HG03025 (cell line): ENCODE results near the gene TMEM229B.
"Not testable (repeated sequence)": the region's sequence is repeated elsewhere in the genome, so short reads cannot be mapped to it uniquely, and the experiment has no call there.

Experiments used
- ATAC-seq: cut with Tn5 transposase; IDR thresholded peaks from one replicate; pipeline ENCODE4 v1.9.1; 2021; ENCODE audit warnings: mild to moderate bottlenecking, moderate library complexity; ENCODE audit not compliant: unreplicated experiment, low FRiP score

Gene TMEM229B

GRCh38 chr14:67461341-67461985 is 27.1 kb downstream of the TMEM229B start:
- ATAC-seq: no peak

GRCh38 chr14:67459336-67459735 is 29.2 kb downstream of the TMEM229B start:
- ATAC-seq: no peak

GRCh38 chr14:67457782-67458181 is 30.7 kb downstream of the TMEM229B start:
- ATAC-seq: no peak

- no peak for ATAC-seq
These were observed 31.8 kb downstream of the TMEM229B start for GRCh38 chr14:67456732-67457131.

- ATAC-seq: no peak
These were observed 34.8 kb downstream of the TMEM229B start for GRCh38 chr14:67453575-67454300.

- ATAC-seq: not testable (repeated sequence)
These were observed 36.9 kb downstream of the TMEM229B start for GRCh38 chr14:67451667-67452066.

- no peak for ATAC-seq
These were observed 39.4 kb downstream of the TMEM229B start for GRCh38 chr14:67449096-67449495.

- no peak for ATAC-seq
These were observed 41.5 kb downstream of the TMEM229B start for GRCh38 chr14:67447033-67447381.

- ATAC-seq: no peak
These were observed 42.0 kb downstream of the TMEM229B start for GRCh38 chr14:67446371-67447032.

GRCh38 chr14:67444395-67444794 is 44.1 kb downstream of the TMEM229B start:
- ATAC-seq: no peak

GRCh38 chr14:67442139-67442906 is 46.2 kb downstream of the TMEM229B start:
- ATAC-seq: no peak

GRCh38 chr14:67441672-67442071 is 46.8 kb downstream of the TMEM229B start:
- ATAC-seq: no peak

GRCh38 chr14:67441256-67441655 is 47.3 kb downstream of the TMEM229B start:
- ATAC-seq: no peak

- ATAC-seq: no peak
These were observed 48.0 kb downstream of the TMEM229B start for GRCh38 chr14:67440513-67440912.

- ATAC-seq: no peak
These were observed 49.6 kb downstream of the TMEM229B start for GRCh38 chr14:67438969-67439368.

GRCh38 chr14:67436006-67436866 is 52.3 kb downstream of the TMEM229B start:
- ATAC-seq: no peak

- ATAC-seq: no peak
These were observed 52.9 kb downstream of the TMEM229B start for GRCh38 chr14:67435603-67436002.

GRCh38 chr14:67432050-67432564 is 56.4 kb downstream of the TMEM229B start:
- ATAC-seq: no peak

- ATAC-seq: no peak
These were observed 58.9 kb downstream of the TMEM229B start for GRCh38 chr14:67429510-67430205.
